Neural progenitor cell (in vitro differentiated cells): ENCODE results near the gene LIN28A. TPM values are rescaled to one million over a fixed set of nuclear protein-coding genes. Genes with fewer than 3 reads are reported as not detected.
A peak's percentile ranks its signal among the peaks of the same experiment; 100 is the strongest.
"Not testable (repeated sequence)": the region's sequence is repeated elsewhere in the genome, so short reads cannot be mapped to it uniquely, and the experiment has no call there.

Experiments
- DNase-seq: peaks from one replicate; pipeline ENCODE4 v3.0.0-alpha.2; 2016; ENCODE audit warnings: low spot score
- H2AFZ ChIP-seq: fragments of 200-600 bp; sonication (generic); replicated peaks from 2 replicates; pipeline ENCODE4 v1.6.1; 2016; ENCODE audit warnings: antibody characterized with exemption
- H3F3A ChIP-seq: fragments of 200-600 bp; sonication (generic); 2 replicates; pipeline ENCODE4 v1.6.1; 2016; ENCODE audit warnings: antibody characterized with exemption, low read depth
- H3K27ac ChIP-seq: fragments of 200-600 bp; sonication (generic); 2 replicates; pipeline ENCODE4 v1.5.1; 2016; ENCODE audit warnings: mild to moderate bottlenecking
- H3K27me3 ChIP-seq: fragments of 200-600 bp; sonication (generic); 2 replicates; pipeline ENCODE4 v1.6.1; 2016; ENCODE audit warnings: mild to moderate bottlenecking, moderate library complexity
- H3K36me3 ChIP-seq: fragments of 200-600 bp; sonication (generic); 2 replicates; pipeline ENCODE4 v1.5.1; 2016
- H3K4me1 ChIP-seq: fragments of 200-600 bp; sonication (generic); 2 replicates; pipeline ENCODE4 v1.6.1; 2016; ENCODE audit warnings: mixed run types
- H3K4me2 ChIP-seq: fragments of 200-600 bp; sonication (generic); 2 replicates; pipeline ENCODE4 v1.6.1; 2016
- H3K4me3 ChIP-seq: fragments of 200-600 bp; sonication (generic); 2 replicates; pipeline ENCODE4 v1.5.1; 2016
- H3K79me2 ChIP-seq: fragments of 200-600 bp; sonication (generic); 2 replicates; pipeline ENCODE4 v1.6.1; 2016; ENCODE audit warnings: low read depth
- H3K9ac ChIP-seq: fragments of 200-600 bp; sonication (generic); 2 replicates; pipeline ENCODE4 v1.6.1; 2016
- H3K9me3 ChIP-seq: fragments of 200-600 bp; sonication (generic); 2 replicates; pipeline ENCODE4 v1.5.1; 2016; ENCODE audit warnings: low read depth
- H4K20me1 ChIP-seq: fragments of 200-600 bp; sonication (generic); 2 replicates; pipeline ENCODE4 v1.6.1; 2016; ENCODE audit warnings: low read depth
- H3K27ac Mint-ChIP-seq: 3 replicates; pipeline ENCODE4 v1.8.0; 2021; ENCODE audit warnings: mixed read lengths
- H3K27me3 Mint-ChIP-seq: 2 replicates; pipeline ENCODE4 v1.8.0; 2022; ENCODE audit warnings: low read depth, mild to moderate bottlenecking, inconsistent platforms, moderate library complexity, mixed read lengths; ENCODE audit not compliant: insufficient read depth
- H3K36me3 Mint-ChIP-seq: 3 replicates; pipeline ENCODE4 v1.8.0; 2021; ENCODE audit warnings: mixed read lengths
- H3K4me1 Mint-ChIP-seq: 3 replicates; pipeline ENCODE4 v1.8.0; 2021; ENCODE audit warnings: mixed read lengths
- H3K4me3 Mint-ChIP-seq: 3 replicates; pipeline ENCODE4 v1.8.0; 2021; ENCODE audit warnings: mild to moderate bottlenecking, moderate library complexity, mixed read lengths
- H3K9me3 Mint-ChIP-seq: 3 replicates; pipeline ENCODE4 v1.8.0; 2020; ENCODE audit warnings: mixed read lengths
- EZH2 ChIP-seq: fragments of 200-600 bp; sonication (generic); IDR thresholded peaks from 2 replicates; pipeline ENCODE4 v1.6.1; 2017; ENCODE audit warnings: antibody characterized with exemption, mild to moderate bottlenecking, moderate library complexity
- EZH2phosphoT487 ChIP-seq: fragments of 200-600 bp; sonication (generic); IDR thresholded peaks from 2 replicates; pipeline ENCODE4 v1.6.1; 2017; ENCODE audit warnings: antibody characterized with exemption
- total RNA-seq: library from RNA; depleted of rRNA; stranded (reverse); fragments of >200 nt; gene quantifications from 2 replicates; pipeline ENCODE4 v1.2.3, GENCODE V29; 2015; ENCODE audit warnings: low replicate concordance
- TF ChIP-seq, protein P1 (sequence below): fragments of 200-600 bp; sonication (generic); IDR thresholded peaks from 2 replicates; pipeline ENCODE4 v1.5.1; 2017; ENCODE audit warnings: antibody characterized with exemption, mild to moderate bottlenecking

The LIN28A gene
- total RNA-seq, 1 donor from 2014 or later, result 1,384 TPM

DNA sequence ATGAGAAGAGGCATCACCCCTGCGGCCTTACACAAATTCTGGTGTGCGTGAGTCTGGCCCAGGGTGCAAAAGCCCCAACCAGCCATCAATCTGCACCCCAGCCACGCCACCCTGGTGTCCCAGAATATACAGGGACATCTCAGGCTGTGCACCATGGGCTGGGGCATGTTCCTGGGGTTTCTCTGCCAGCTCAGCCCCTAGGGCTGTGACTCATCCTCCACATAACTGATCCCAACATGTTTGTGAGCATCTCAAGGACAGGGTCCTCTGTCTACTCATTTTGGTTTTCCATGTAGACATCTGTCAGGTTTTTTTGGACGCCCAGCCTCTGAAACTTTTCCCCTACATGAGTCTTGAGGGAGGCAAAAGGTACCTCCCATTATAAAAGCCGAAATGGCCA is 38.6 kb upstream of the LIN28A start:
- TF ChIP-seq EZH2phosphoT487 (no peak), EZH2 (no peak)
- TF ChIP-seq, protein P1, sequence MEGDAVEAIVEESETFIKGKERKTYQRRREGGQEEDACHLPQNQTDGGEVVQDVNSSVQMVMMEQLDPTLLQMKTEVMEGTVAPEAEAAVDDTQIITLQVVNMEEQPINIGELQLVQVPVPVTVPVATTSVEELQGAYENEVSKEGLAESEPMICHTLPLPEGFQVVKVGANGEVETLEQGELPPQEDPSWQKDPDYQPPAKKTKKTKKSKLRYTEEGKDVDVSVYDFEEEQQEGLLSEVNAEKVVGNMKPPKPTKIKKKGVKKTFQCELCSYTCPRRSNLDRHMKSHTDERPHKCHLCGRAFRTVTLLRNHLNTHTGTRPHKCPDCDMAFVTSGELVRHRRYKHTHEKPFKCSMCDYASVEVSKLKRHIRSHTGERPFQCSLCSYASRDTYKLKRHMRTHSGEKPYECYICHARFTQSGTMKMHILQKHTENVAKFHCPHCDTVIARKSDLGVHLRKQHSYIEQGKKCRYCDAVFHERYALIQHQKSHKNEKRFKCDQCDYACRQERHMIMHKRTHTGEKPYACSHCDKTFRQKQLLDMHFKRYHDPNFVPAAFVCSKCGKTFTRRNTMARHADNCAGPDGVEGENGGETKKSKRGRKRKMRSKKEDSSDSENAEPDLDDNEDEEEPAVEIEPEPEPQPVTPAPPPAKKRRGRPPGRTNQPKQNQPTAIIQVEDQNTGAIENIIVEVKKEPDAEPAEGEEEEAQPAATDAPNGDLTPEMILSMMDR, result no peak
- Histone ChIP-seq H3F3A (no peaks in the 10 kb centered on the region), H3K4me1 (no peaks in the 10 kb centered on the region), H3K79me2 (no peaks in the 10 kb centered on the region), H4K20me1 (no peaks in the 10 kb centered on the region), H3K4me3 (no peak overlapping the region), H3K9ac (no peak overlapping the region), H3K27ac (no peak overlapping the region), H3K27me3 (no peaks in the 10 kb centered on the region), H2AFZ (no peak overlapping the region), H3K4me2 (no peak overlapping the region), H3K9me3 (no peaks in the 10 kb centered on the region), H3K36me3 (no peaks in the 10 kb centered on the region)
- H3K36me3 Mint-ChIP-seq, result no peaks in the 10 kb centered on the region
- H3K9me3 Mint-ChIP-seq, result peaks cover 5% of the 10 kb centered on the region
- peaks cover 9% of the 10 kb centered on the region for H3K27me3 Mint-ChIP-seq
- no peak overlapping the region for H3K4me3 Mint-ChIP-seq
- H3K4me1 Mint-ChIP-seq, result peaks cover 11% of the 10 kb centered on the region
- H3K27ac Mint-ChIP-seq, result no peak overlapping the region
- no peak for DNase-seq

DNA sequence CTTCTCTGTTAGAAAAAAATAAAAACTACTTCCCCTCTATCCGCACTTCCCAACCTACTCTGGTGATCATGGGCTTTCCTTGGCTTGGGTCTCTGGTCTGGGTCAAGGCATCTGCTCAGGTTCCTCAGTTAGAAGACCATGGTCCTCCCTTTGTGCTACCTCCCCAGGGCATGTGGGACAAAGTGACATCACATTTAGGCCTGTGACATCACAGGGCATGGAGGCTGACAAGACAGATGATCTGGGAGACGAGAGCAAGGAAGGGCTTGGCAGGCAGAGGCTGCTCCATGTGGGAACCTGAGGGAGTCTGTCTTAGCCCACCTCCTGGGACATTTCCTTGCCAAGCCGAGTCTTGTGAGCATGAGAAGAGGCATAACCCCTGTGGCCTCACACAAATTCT is 38.0 kb upstream of the LIN28A start, which contains the start of gene ZNF683:
TSS of gene ZNF683 (minus strand) at position 140 of the 400 bp plus-strand sequence. CDS start 4,179 bp downstream, outside the sequence.
- H3K27me3 Mint-ChIP-seq, H3K4me1 ChIP-seq, H3F3A ChIP-seq, H3K27me3 ChIP-seq, H3K27ac Mint-ChIP-seq, H2AFZ ChIP-seq, H3K9me3 Mint-ChIP-seq, H3K79me2 ChIP-seq, H3K9ac ChIP-seq, H3K36me3 ChIP-seq, H3K9me3 ChIP-seq, H3K4me3 ChIP-seq, H3K4me2 ChIP-seq, H3K4me3 Mint-ChIP-seq, DNase-seq, H4K20me1 ChIP-seq, H3K27ac ChIP-seq, H3K36me3 Mint-ChIP-seq: not testable (repeated sequence)
- H3K4me1 Mint-ChIP-seq, result peaks cover 11% of the 10 kb centered on the region

DNA sequence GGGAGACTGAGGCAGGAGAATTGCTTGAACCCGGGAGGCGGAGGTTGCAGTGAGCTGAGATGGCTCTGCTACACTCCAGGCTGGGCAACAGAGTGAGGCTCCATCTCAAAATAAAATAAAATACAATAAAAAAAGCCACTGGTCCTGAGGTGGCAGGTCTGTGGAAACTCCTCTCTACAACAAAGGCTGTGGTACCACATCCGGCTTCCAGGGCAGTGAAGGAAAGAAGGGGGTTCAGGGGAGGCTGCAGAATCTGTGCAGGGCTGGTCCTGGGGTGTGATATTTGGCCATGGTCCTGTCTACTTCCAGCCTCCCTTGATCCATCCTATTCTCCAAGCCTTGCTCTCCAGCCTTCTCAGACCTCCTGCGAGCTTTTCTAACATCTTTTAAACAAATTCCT is 37.3 kb upstream of the LIN28A start:
- no peak overlapping the region for H3K4me3 ChIP-seq
- peaks cover 11% of the 10 kb centered on the region for H3K4me1 Mint-ChIP-seq
- peaks cover 7% of the 10 kb centered on the region for H3K27me3 Mint-ChIP-seq
- TF ChIP-seq EZH2phosphoT487 (no peak), EZH2 (no peak)
- TF ChIP-seq, protein P1, result no peak
- DNase-seq, result no peak
- H3K36me3 Mint-ChIP-seq, result no peaks in the 10 kb centered on the region
- H3K36me3 ChIP-seq, result no peaks in the 10 kb centered on the region
- no peak overlapping the region for H3K4me3 Mint-ChIP-seq
- no peaks in the 10 kb centered on the region for H3F3A ChIP-seq
- no peak overlapping the region for H3K27ac ChIP-seq
- no peak overlapping the region for H3K4me2 ChIP-seq
- no peaks in the 10 kb centered on the region for H3K79me2 ChIP-seq
- H3K27ac Mint-ChIP-seq, result no peak overlapping the region
- no peak overlapping the region for H2AFZ ChIP-seq
- no peaks in the 10 kb centered on the region for H3K27me3 ChIP-seq
- H4K20me1 ChIP-seq, result no peaks in the 10 kb centered on the region
- H3K9ac ChIP-seq, result no peak overlapping the region
- H3K4me1 ChIP-seq, result no peaks in the 10 kb centered on the region
- H3K9me3 Mint-ChIP-seq, result peaks cover 5% of the 10 kb centered on the region
- H3K9me3 ChIP-seq, result no peaks in the 10 kb centered on the region

DNA sequence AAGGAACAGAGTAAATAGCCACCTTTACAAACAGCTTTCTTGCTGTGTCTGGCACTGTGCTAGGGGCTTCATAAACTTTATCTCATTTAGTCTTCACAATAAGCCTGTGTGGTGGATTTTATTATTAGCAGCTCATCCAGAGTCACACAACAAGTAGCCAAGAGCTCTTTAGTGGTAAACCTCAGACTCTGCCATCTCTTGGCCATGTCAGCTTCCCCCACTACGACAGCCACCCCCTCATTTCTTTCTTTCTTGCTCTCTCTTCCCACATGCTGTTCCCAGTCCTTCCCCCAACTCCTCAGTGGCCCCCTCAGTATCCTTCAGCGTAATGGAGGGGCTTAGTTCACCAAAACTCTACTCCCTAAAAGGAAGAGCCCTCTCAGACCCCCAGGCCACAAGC is 36.8 kb upstream of the LIN28A start:
- Mint-ChIP-seq H3K9me3 (peaks cover 5% of the 10 kb centered on the region), H3K4me3 (no peak overlapping the region), H3K4me1 (peaks cover 11% of the 10 kb centered on the region), H3K27me3 (peaks cover 6% of the 10 kb centered on the region), H3K36me3 (no peaks in the 10 kb centered on the region), H3K27ac (peak overlapping the region; percentile 54)
- no peaks in the 10 kb centered on the region for H3K9me3 ChIP-seq
- H3K9ac ChIP-seq, result no peak overlapping the region
- TF ChIP-seq EZH2, result no peak
- TF ChIP-seq EZH2phosphoT487, result no peak
- TF ChIP-seq, protein P1, result no peak
- H4K20me1 ChIP-seq, result no peaks in the 10 kb centered on the region
- H3K79me2 ChIP-seq, result no peaks in the 10 kb centered on the region
- no peaks in the 10 kb centered on the region for H3K27me3 ChIP-seq
- H3F3A ChIP-seq, result no peaks in the 10 kb centered on the region
- no peak overlapping the region for H3K27ac ChIP-seq
- DNase-seq, result no peak
- H3K4me2 ChIP-seq, result no peak overlapping the region
- peak overlapping the region; percentile 48 for H2AFZ ChIP-seq
- no peaks in the 10 kb centered on the region for H3K4me1 ChIP-seq
- no peak overlapping the region for H3K4me3 ChIP-seq
- H3K36me3 ChIP-seq, result no peaks in the 10 kb centered on the region

DNA sequence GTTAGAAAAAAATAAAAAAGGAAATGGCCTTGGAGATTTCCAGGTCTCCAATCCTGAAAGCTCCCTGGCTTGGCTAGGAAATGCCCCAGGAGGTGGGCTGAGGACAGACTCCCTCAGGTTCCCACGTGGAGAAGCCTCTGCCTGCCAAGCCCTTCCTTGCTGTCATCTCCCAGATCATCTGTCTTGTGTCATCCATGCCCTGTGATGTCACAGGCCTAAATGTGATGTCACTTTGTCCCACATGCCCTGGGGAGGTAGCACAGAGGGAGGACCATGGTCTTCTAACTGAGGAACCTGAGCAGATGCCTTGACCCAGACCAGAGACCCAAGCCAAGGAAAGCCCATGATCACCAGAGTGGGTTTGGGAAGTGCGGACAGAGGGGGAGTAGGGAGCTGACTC is 36.3 kb upstream of the LIN28A start:
- H3K4me3 Mint-ChIP-seq, DNase-seq, H3K4me3 ChIP-seq, H3K4me1 ChIP-seq, H3K36me3 Mint-ChIP-seq, H3K36me3 ChIP-seq, H3K79me2 ChIP-seq, H4K20me1 ChIP-seq, H3K27ac ChIP-seq, H3K4me2 ChIP-seq, H3K9me3 Mint-ChIP-seq, H3K27ac Mint-ChIP-seq, H3F3A ChIP-seq, H3K27me3 ChIP-seq, H3K9me3 ChIP-seq, H3K9ac ChIP-seq, H3K27me3 Mint-ChIP-seq: not testable (repeated sequence)
- peaks cover 11% of the 10 kb centered on the region for H3K4me1 Mint-ChIP-seq
- peak overlapping the region; percentile 48 for H2AFZ ChIP-seq
